HG02763 (cell line): ENCODE data around the gene TBRG4.

ENCODE experiments used
- ATAC-seq: cut with Tn5 transposase; IDR thresholded peaks from one replicate; pipeline ENCODE4 v1.9.1; 2021; ENCODE audit warnings: mild to moderate bottlenecking, moderate library complexity; ENCODE audit not compliant: unreplicated experiment

TBRG4 gene

GRCh38 chr7:45145881-45146280 is 34.4 kb upstream of the TBRG4 start:
- ATAC-seq, result no peak

- ATAC-seq, result no peak
These were observed 32.1 kb upstream of the TBRG4 start for GRCh38 chr7:45143616-45144015.

GRCh38 chr7:45140827-45141226 is 29.3 kb upstream of the TBRG4 start:
- no peak for ATAC-seq

GRCh38 chr7:45138433-45139267 is 27.2 kb upstream of the TBRG4 start:
- no peak for ATAC-seq

GRCh38 chr7:45136106-45137060 is 24.9 kb upstream of the TBRG4 start:
- no peak for ATAC-seq

GRCh38 chr7:45133877-45134276 is 22.4 kb upstream of the TBRG4 start:
- no peak for ATAC-seq

GRCh38 chr7:45133352-45133751 is 21.9 kb upstream of the TBRG4 start:
- ATAC-seq, result no peak

- no peak for ATAC-seq
These were observed 21.3 kb upstream of the TBRG4 start for GRCh38 chr7:45132708-45133320.

GRCh38 chr7:45131891-45132290 is 20.4 kb upstream of the TBRG4 start:
- no peak for ATAC-seq

GRCh38 chr7:45130910-45131309 is 19.4 kb upstream of the TBRG4 start:
- no peak for ATAC-seq

GRCh38 chr7:45129906-45130305 is 18.4 kb upstream of the TBRG4 start:
- ATAC-seq, result no peak

- ATAC-seq, result no peak
These were observed 17.8 kb upstream of the TBRG4 start for GRCh38 chr7:45129181-45129800.

GRCh38 chr7:45126920-45127319 is 15.4 kb upstream of the TBRG4 start:
- no peak for ATAC-seq

GRCh38 chr7:45126201-45126600 is 14.7 kb upstream of the TBRG4 start:
- ATAC-seq, result no peak

- ATAC-seq, result no peak
These were observed 13.9 kb upstream of the TBRG4 start for GRCh38 chr7:45125193-45125904.

- ATAC-seq, result no peak
These were observed 12.6 kb upstream of the TBRG4 start for GRCh38 chr7:45123913-45124710.

GRCh38 chr7:45122975-45123860 is 11.7 kb upstream of the TBRG4 start:
- ATAC-seq, result no peak

GRCh38 chr7:45119550-45119949 is 8.1 kb upstream of the TBRG4 start:
- no peak for ATAC-seq
